Stimulated activated CD8-positive, alpha-beta memory T cell treated with anti-CD3 and anti-CD28 coated beads, Interleukin-2, amount 100 ng/mL, for 48 hours (primary cell): ENCODE results near the gene NDUFA5.

Source experiments
- DNase-seq, 2 donors: peaks; one replicate each; pipeline ENCODE4 v3.0.0-alpha.2; 2020; ENCODE audit warnings: low read depth in 2 of 2

Gene NDUFA5

GRCh38 chr7:123502201-123502600, 55.4 kb downstream of the NDUFA5 start:
- no peak for DNase-seq

GRCh38 chr7:123500878-123501489, 56.6 kb downstream of the NDUFA5 start:
- DNase-seq = no peak

- DNase-seq = no peak
Observed at GRCh38 chr7:123499211-123499970, 58.2 kb downstream of the NDUFA5 start.

- DNase-seq = no peak
Observed at GRCh38 chr7:123498601-123499000, 59.0 kb downstream of the NDUFA5 start.

GRCh38 chr7:123498031-123498430, 59.6 kb downstream of the NDUFA5 start:
- DNase-seq = no peak

GRCh38 chr7:123494193-123494796, 63.3 kb downstream of the NDUFA5 start:
- no peak for DNase-seq

GRCh38 chr7:123492485-123492884, 65.1 kb downstream of the NDUFA5 start:
- no peak for DNase-seq
